Measurements from ENCODE around the gene CALML6.
A peak's percentile ranks its signal among the peaks of the same experiment; 100 is the strongest.

The CALML6 gene

GRCh38 chr1:1911350-1912041, 3.6 kb upstream of the CALML6 start:
- DNase-seq = no peak

GRCh38 chr1:1914101-1914970, 724 bp upstream of the CALML6 start:
- no peak for DNase-seq

GRCh38 chr1:1915911-1916840, 1.1 kb downstream of the CALML6 start:
- DNase-seq = no peak

- DNase-seq = no peak
Measured at GRCh38 chr1:1916851-1917251, 1.8 kb downstream of the CALML6 start.

- no peak for DNase-seq
Measured at GRCh38 chr1:1917304-1917976, 2.4 kb downstream of the CALML6 start.

- no peak for DNase-seq
Measured at GRCh38 chr1:1917995-1918900, 3.2 kb downstream of the CALML6 start.

GRCh38 chr1:1918901-1919303, 3.8 kb downstream of the CALML6 start, which contains the start of gene TMEM52:
TMEM52 (minus strand) TSS chr1:1919279; CDS start chr1:1919265, 14 bp downstream.
- no peak for DNase-seq

GRCh38 chr1:1919304-1920056, 4.4 kb downstream of the CALML6 start:
- peak; percentile 99 for DNase-seq

GRCh38 chr1:1920057-1920607, 5.1 kb downstream of the CALML6 start:
- DNase-seq = no peak

- DNase-seq = no peak
Measured at GRCh38 chr1:1920608-1921458, 5.8 kb downstream of the CALML6 start.

- DNase-seq = no peak
Measured at GRCh38 chr1:1921459-1921862, 6.4 kb downstream of the CALML6 start.

- no peak for DNase-seq
Measured at GRCh38 chr1:1921901-1922701, 7.0 kb downstream of the CALML6 start.

- no peak for DNase-seq
Measured at GRCh38 chr1:1922702-1922955, 7.6 kb downstream of the CALML6 start.

GRCh38 chr1:1922956-1923833, 8.1 kb downstream of the CALML6 start:
- no peak for DNase-seq

- peak; percentile 36 for DNase-seq
Measured at GRCh38 chr1:1924386-1924785, 9.3 kb downstream of the CALML6 start.

- no peak for DNase-seq
Measured at GRCh38 chr1:1924849-1925248, 9.8 kb downstream of the CALML6 start.

Data from hematopoietic multipotent progenitor cell treated with erythropoietin and hydrocortisone succinate and interleukin-3 and kit ligand, for 4 days (in vitro differentiated cells).